Endothelial cell of umbilical vein (primary cell): ENCODE data around the gene ADD1. TPM values are rescaled to one million over a fixed set of nuclear protein-coding genes. Genes with fewer than 3 reads are reported as not detected.

Source experiments
- BruUV-seq: library from RNA; stranded (reverse); fragments of 400-500 nt; replicated peaks from 2 replicates; lab custom pipeline; 2021; lab: Mats Ljungman, UMichigan
- CTCF ChIA-PET: fragments of 300-600, 350-600 bp; sonication (Branson Sonifier 250); formaldehyde crosslinking; loops from one replicate; lab custom pipeline; 2021; ENCODE audit warnings: antibody characterized with exemption, inconsistent platforms; lab: Charles Lee
- POLR2A ChIA-PET: fragments of 300-600, 350-600 bp; sonication (Branson Sonifier 250); formaldehyde crosslinking; loops from one replicate; lab custom pipeline; 2021; ENCODE audit warnings: antibody characterized with exemption, inconsistent platforms; lab: Charles Lee
- DNase-seq: peaks from one replicate; pipeline ENCODE4 v3.0.0-alpha.2; 2011; ENCODE audit warnings: low read depth, low spot score
- FAIRE-seq: peaks from 2 replicates; lab custom pipeline; 2011; peaks lifted over from hg19 to GRCh38; lab: Jason Lieb, UNC
- H2AFZ ChIP-seq: 2 replicates; pipeline ENCODE4 v1.6.0; 2012; ENCODE audit warnings: low read depth, low read length, control low read depth, inconsistent platforms
- H3K27ac ChIP-seq: 2 replicates; pipeline ENCODE4 v1.5.1; 2011; ENCODE audit warnings: low read depth, mild to moderate bottlenecking, control low read depth, low read length, moderate library complexity; ENCODE audit not compliant: insufficient read depth
- H3K27me3 ChIP-seq, 2 experiments: 2 replicates each; pipeline versions ENCODE4 v1.6.0 to v1.6.1; 2011; ENCODE audit warnings: low read length in 2 of 2, mixed read lengths in 1 of 2; ENCODE audit not compliant: control insufficient read depth in 2 of 2, insufficient read depth in 2 of 2
- H3K36me3 ChIP-seq, 2 experiments: 2 replicates in 1 of 2; 3 replicates in 1 of 2; pipeline ENCODE4 v1.5.1; 2011; ENCODE audit warnings: low read length in 2 of 2, mild to moderate bottlenecking in 1 of 2, moderate library complexity in 1 of 2; ENCODE audit not compliant: control insufficient read depth in 2 of 2, insufficient read depth in 2 of 2; ENCODE audit errors: extremely low read depth in 1 of 2
- H3K4me1 ChIP-seq: 3 replicates; pipeline ENCODE4 v1.5.1; 2011; ENCODE audit warnings: mild to moderate bottlenecking, low read length; ENCODE audit not compliant: control insufficient read depth, insufficient read depth; ENCODE audit errors: extremely low read depth
- H3K4me2 ChIP-seq: 2 replicates; pipeline ENCODE4 v1.6.1; 2011; ENCODE audit warnings: low read length, control low read depth, mixed read lengths; ENCODE audit not compliant: insufficient read depth
- H3K4me3 ChIP-seq, 3 experiments: fragments of 200-600 bp in 1 of 3; sonication (generic), shearing (Covaris generic) in 1 of 3; replicated peaks in 1 of 3; 2 replicates each; pipeline ENCODE4 v1.5.1; 2011 to 2016; ENCODE audit warnings: control low read depth in 3 of 3, low read length in 3 of 3, mild to moderate bottlenecking in 2 of 3, inconsistent platforms in 1 of 3, low read depth in 1 of 3, moderate library complexity in 1 of 3; ENCODE audit not compliant: insufficient read depth in 1 of 3
- H3K79me2 ChIP-seq: 2 replicates; pipeline ENCODE4 v1.6.0; 2012; ENCODE audit warnings: low read length, inconsistent platforms; ENCODE audit not compliant: control insufficient read depth, insufficient read depth
- H3K9ac ChIP-seq: replicated peaks from 2 replicates; pipeline ENCODE3; 2011; ENCODE audit warnings: low read length, control low read depth; ENCODE audit not compliant: insufficient read depth; ENCODE audit errors: extremely low read depth
- H3K9me1 ChIP-seq: replicated peaks from 3 replicates; pipeline ENCODE4 v1.6.0; 2011; ENCODE audit warnings: mild to moderate bottlenecking, low read length; ENCODE audit not compliant: control insufficient read depth, insufficient read depth; ENCODE audit errors: extremely low read depth
- H3K9me3 ChIP-seq: replicated peaks from 2 replicates; pipeline ENCODE4 v1.5.1; 2012; ENCODE audit warnings: low read length, inconsistent platforms; ENCODE audit not compliant: control insufficient read depth, insufficient read depth
- H4K20me1 ChIP-seq: replicated peaks from 2 replicates; pipeline ENCODE3; 2011; ENCODE audit warnings: mild to moderate bottlenecking, low read length; ENCODE audit not compliant: control insufficient read depth, insufficient read depth; ENCODE audit errors: extremely low read depth
- CTCF ChIP-seq, 2 donors: IDR thresholded peaks; 1 replicate in 1 of 2; 2 replicates in 1 of 2; pipeline ENCODE4 v1.5.1; 2011; ENCODE audit warnings: low read length in 2 of 2, mild to moderate bottlenecking in 2 of 2, moderate library complexity in 2 of 2, control low read depth in 1 of 2, inconsistent platforms in 1 of 2, low read depth in 1 of 2; ENCODE audit not compliant: insufficient read depth in 1 of 2; ENCODE audit errors: extremely low read depth in 1 of 2
- EZH2 ChIP-seq: IDR thresholded peaks from 2 replicates; pipeline ENCODE4 v1.6.1; 2012; ENCODE audit warnings: borderline replicate concordance, low read depth, mild to moderate bottlenecking, moderate library complexity, low read length, inconsistent platforms; ENCODE audit not compliant: severe bottlenecking
- FOS ChIP-seq: IDR thresholded peaks from 2 replicates; pipeline ENCODE4 v1.6.1; 2011; ENCODE audit warnings: mild to moderate bottlenecking, low read length, moderate library complexity, borderline replicate concordance; ENCODE audit not compliant: insufficient read depth
- GATA2 ChIP-seq: IDR thresholded peaks from 2 replicates; pipeline ENCODE4 v1.7.0; 2011; ENCODE audit warnings: low read depth, mild to moderate bottlenecking, moderate library complexity, mixed read lengths, low read length; ENCODE audit not compliant: insufficient read length, insufficient read depth
- JUN ChIP-seq: IDR thresholded peaks from 2 replicates; pipeline ENCODE4 v1.6.1; 2011; ENCODE audit warnings: borderline replicate concordance, low read depth; ENCODE audit not compliant: insufficient read length, insufficient read depth
- MAX ChIP-seq: IDR thresholded peaks from 2 replicates; pipeline ENCODE4 v1.6.1; 2011; ENCODE audit not compliant: insufficient read depth, insufficient read length
- MYC ChIP-seq: IDR thresholded peaks from one replicate; pipeline ENCODE4 v1.6.1; 2011; ENCODE audit warnings: mild to moderate bottlenecking, low read depth, low read length
- POLR2A ChIP-seq: IDR thresholded peaks from 2 replicates; pipeline ENCODE4 v1.6.1; 2012; ENCODE audit warnings: low read depth, mild to moderate bottlenecking, control low read depth, low read length
- POLR2AphosphoS5 ChIP-seq: IDR thresholded peaks from 2 replicates; pipeline ENCODE4 v1.6.1; 2012; ENCODE audit warnings: low read depth, mild to moderate bottlenecking, control low read depth, low read length, moderate library complexity; ENCODE audit not compliant: insufficient read depth
- dilution Hi-C: fragments of 300-500 bp; cut with MboI; formaldehyde crosslinking; loops from one replicate; pipeline ENCODE4 v1.15.0; 2019; ENCODE audit warnings: low sequenced_read_pairs; ENCODE audit not compliant: extremely low pct_ligation_motif_present
- intact Hi-C: fragments of 100-400 bp; cut with micrococcal nuclease; formaldehyde crosslinking; loops from one replicate; pipeline ENCODE4 v1.10.0; 2022
- polyA plus RNA-seq, 4 experiments: library from polyadenylated mRNA; depleted of rRNA in 3 of 4; stranded (reverse) in 3 of 4; unstranded in 1 of 4; fragments of >200 nt; gene quantifications; 2 replicates each; pipeline versions ENCODE4 v1.2.1 to v1.2.3, GENCODE V29; 2011 to 2012; ENCODE audit warnings: missing spikeins in 1 of 4
- total RNA-seq: library from RNA; stranded (reverse); gene quantifications from 2 replicates; pipeline ENCODE4 v1.2.3, GENCODE V29; 2021

ADD1 gene
- total and polyA plus RNA-seq, 2 donors (not counting 3 experiments of a cell fraction or from before 2014, with no cell fraction given): 219 to 305 TPM

GRCh38 chr4:2852481-2852921 is 8.9 kb downstream of the ADD1 start:
- Histone ChIP-seq H3K4me1 (no peaks in the 10 kb centered on the region), H3K9ac (no peak overlapping the region), H3K4me3 (no peak overlapping the region), H3K9me3 (no peaks in the 10 kb centered on the region), H2AFZ (no peak overlapping the region), H3K9me1 (no peaks in the 10 kb centered on the region), H3K27me3 (no peaks in the 10 kb centered on the region), H4K20me1 (peaks cover 7% of the 10 kb centered on the region), H3K36me3 (peaks cover 0 to 3% of the 10 kb centered on the region in 2 experiments), H3K27ac (no peak overlapping the region), H3K4me2 (no peak overlapping the region), H3K79me2 (peaks cover 84% of the 10 kb centered on the region)
- ChIA-PET POLR2A (no interaction called here), CTCF (interaction anchor here (1.1 kb wide), 1 partner anchor 29 kb away, joined by 3 read pairs; no protein-coding TSS in a partner anchor)
- intact Hi-C loops (no loop called here), dilution Hi-C loops (no loop called here)
- FAIRE-seq (no peak), DNase-seq (no peak)
- no peak for TF ChIP-seq EZH2
- TF ChIP-seq POLR2A: no peak
- TF ChIP-seq FOS: no peak
- TF ChIP-seq GATA2: no peak
- no peak for TF ChIP-seq CTCF (IDR thresholded peaks at IDR 0.05; ENCODE audit: extremely low read depth in 1 of 2, insufficient read depth in 1 of 2, low read depth in 1 of 2, low read length in 2 of 2)
- BruUV-seq: no TSS peak

- H2AFZ ChIP-seq: no peak overlapping the region
- no peaks in the 10 kb centered on the region for H3K9me3 ChIP-seq
- H4K20me1 ChIP-seq: peaks cover 6% of the 10 kb centered on the region
- dilution Hi-C loops: no loop called here
- no peaks in the 10 kb centered on the region for H3K27me3 ChIP-seq
- H3K27ac ChIP-seq: no peak overlapping the region
- no peak overlapping the region for H3K4me2 ChIP-seq
- no peaks in the 10 kb centered on the region for H3K9me1 ChIP-seq
- H3K4me1 ChIP-seq: peaks cover 23% of the 10 kb centered on the region
- H3K9ac ChIP-seq: no peak overlapping the region
- ChIA-PET CTCF (interaction anchor here (1.1 kb wide), 1 partner anchor 18 kb away, joined by 3 read pairs; no protein-coding TSS in a partner anchor), POLR2A (no interaction called here)
- no peak for FAIRE-seq
- no peak overlapping the region for H3K4me3 ChIP-seq
- BruUV-seq: no TSS peak
- H3K79me2 ChIP-seq: peaks cover 84% of the 10 kb centered on the region
- TF ChIP-seq POLR2AphosphoS5 (no peak), MAX (no peak), POLR2A (no peak), GATA2 (no peak), JUN (no peak), CTCF (IDR thresholded peaks at IDR 0.05; ENCODE audit: extremely low read depth in 1 of 2, insufficient read depth in 1 of 2, low read depth in 1 of 2, low read length in 2 of 2) (no peak), EZH2 (no peak), MYC (no peak)
- H3K36me3 ChIP-seq: peaks cover 0 to 3% of the 10 kb centered on the region in 2 experiments
- intact Hi-C loops: no loop called here
- no peak for DNase-seq
These were observed 11.9 kb downstream of the ADD1 start for GRCh38 chr4:2855584-2855983.
